Measurements from ENCODE around the gene TBCA. TPM values are rescaled to one million over a fixed set of nuclear protein-coding genes. Genes with fewer than 3 reads are reported as not detected.

TBCA gene
- total RNA-seq, 1 donor from 2014 or later = 232 TPM

DNA sequence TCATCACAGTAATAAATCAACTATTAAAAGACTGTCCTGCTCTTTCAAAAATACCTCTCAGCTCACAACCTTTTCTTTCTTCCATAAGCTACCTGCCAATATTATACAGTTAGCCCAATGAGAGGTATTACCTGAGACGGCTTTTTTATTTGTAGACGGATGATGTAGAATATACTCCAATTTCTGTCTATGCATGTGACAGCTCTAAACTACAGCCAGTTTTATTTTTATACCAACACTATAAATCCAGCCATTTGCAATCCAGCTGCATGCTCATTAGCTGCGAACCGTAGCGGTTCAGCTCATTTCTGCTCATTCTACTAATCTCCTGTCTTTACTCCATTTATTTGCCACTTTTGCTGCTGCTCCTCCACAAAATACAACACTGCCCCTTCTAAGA is 51.2 kb downstream of the TBCA start:
- DNase-seq (ENCODE audit: low spot score) = no peak
- TF ChIP-seq CTCF (IDR thresholded peaks at IDR 0.05; ENCODE audit: unreplicated experiment) = no peak
- no peak overlapping the region for H3K27ac Mint-ChIP-seq (ENCODE audit: unreplicated experiment)
- H3K36me3 Mint-ChIP-seq (ENCODE audit: low read depth, unreplicated experiment) = no peaks in the 10 kb centered on the region
- H3K9me3 Mint-ChIP-seq (ENCODE audit: unreplicated experiment) = no peaks in the 10 kb centered on the region
- H3K4me3 Mint-ChIP-seq (ENCODE audit: unreplicated experiment) = no peak overlapping the region
- no peaks in the 10 kb centered on the region for H3K4me1 Mint-ChIP-seq (ENCODE audit: unreplicated experiment)
- H3K27me3 Mint-ChIP-seq (ENCODE audit: unreplicated experiment) = no peaks in the 10 kb centered on the region

DNA sequence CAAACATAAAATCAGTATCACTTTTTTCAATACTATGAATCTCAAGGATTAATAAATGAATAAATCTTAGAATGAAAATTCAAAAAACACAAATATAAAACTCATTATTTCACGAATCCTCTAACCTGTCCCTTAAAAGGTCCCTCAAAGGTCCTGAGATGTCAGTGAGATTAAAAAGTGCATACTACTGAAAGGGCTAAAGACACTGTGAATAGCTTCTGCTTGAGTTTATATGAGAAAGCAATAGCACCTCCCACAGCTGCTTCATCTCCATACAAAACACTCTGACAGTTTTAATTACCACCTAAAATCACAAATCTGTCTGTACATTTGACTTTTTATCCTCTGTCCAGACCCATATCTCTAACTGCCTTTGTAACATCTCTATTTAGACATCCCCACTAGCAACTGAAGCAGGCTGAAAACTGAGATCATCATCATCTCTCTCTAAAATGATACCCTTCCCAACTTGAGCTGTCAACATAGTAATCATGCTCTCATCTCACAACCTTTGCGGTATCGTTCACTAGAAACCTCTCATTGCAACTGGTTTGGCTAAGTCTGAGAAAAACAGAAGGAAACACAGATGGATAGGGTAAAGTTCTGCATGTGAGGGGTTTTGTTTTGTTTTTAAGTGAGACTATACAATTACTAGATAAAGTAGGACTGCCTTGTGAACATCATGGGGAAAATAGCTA is 56.3 kb downstream of the TBCA start:
- H3K9me3 Mint-ChIP-seq (ENCODE audit: unreplicated experiment) = no peaks in the 10 kb centered on the region
- H3K4me3 Mint-ChIP-seq (ENCODE audit: unreplicated experiment) = no peak overlapping the region
- no peaks in the 10 kb centered on the region for H3K36me3 Mint-ChIP-seq (ENCODE audit: low read depth, unreplicated experiment)
- no peak overlapping the region for H3K27ac Mint-ChIP-seq (ENCODE audit: unreplicated experiment)
- H3K4me1 Mint-ChIP-seq (ENCODE audit: unreplicated experiment) = peaks cover 5% of the 10 kb centered on the region
- no peak for DNase-seq (ENCODE audit: low spot score)
- TF ChIP-seq CTCF (IDR thresholded peaks at IDR 0.05; ENCODE audit: unreplicated experiment) = no peak
- H3K27me3 Mint-ChIP-seq (ENCODE audit: unreplicated experiment) = no peaks in the 10 kb centered on the region

DNA sequence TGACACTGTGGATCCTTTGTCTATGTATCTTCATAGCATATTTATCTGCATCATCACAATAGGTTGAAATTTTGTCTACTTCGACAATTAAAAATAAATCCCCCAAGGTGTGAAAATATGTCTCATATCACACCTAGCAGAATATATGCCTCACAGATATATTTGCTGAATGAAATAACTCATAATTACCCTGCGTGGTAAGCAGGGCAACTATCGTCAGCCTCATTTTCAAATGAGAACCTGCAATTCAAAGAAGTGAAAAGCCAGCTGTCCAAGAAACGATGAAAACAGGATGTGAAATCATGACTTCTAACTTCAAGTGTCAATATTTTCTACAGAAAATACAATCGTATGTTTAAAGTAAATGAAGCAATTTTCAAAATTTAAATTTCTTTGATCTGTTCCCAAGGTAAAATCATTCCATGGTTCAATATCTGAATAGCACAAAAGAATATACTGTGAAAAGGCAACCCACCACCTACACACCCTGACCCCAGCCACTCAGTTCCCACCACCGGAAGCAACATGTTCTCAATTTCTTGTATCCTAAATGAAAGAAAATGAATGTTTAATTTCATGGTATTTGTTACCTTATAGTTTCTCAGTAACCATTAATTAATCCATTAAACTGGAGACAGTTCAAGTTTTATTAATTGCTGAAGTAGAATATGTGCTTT is 57.1 kb downstream of the TBCA start:
- no peak for DNase-seq (ENCODE audit: low spot score)
- Mint-ChIP-seq H3K4me1 (ENCODE audit: unreplicated experiment) (peaks cover 5% of the 10 kb centered on the region), H3K27ac (ENCODE audit: unreplicated experiment) (no peak overlapping the region), H3K36me3 (ENCODE audit: low read depth, unreplicated experiment) (no peaks in the 10 kb centered on the region), H3K27me3 (ENCODE audit: unreplicated experiment) (no peaks in the 10 kb centered on the region), H3K9me3 (ENCODE audit: unreplicated experiment) (no peaks in the 10 kb centered on the region), H3K4me3 (ENCODE audit: unreplicated experiment) (no peak overlapping the region)
- no peak for TF ChIP-seq CTCF (IDR thresholded peaks at IDR 0.05; ENCODE audit: unreplicated experiment)

DNA sequence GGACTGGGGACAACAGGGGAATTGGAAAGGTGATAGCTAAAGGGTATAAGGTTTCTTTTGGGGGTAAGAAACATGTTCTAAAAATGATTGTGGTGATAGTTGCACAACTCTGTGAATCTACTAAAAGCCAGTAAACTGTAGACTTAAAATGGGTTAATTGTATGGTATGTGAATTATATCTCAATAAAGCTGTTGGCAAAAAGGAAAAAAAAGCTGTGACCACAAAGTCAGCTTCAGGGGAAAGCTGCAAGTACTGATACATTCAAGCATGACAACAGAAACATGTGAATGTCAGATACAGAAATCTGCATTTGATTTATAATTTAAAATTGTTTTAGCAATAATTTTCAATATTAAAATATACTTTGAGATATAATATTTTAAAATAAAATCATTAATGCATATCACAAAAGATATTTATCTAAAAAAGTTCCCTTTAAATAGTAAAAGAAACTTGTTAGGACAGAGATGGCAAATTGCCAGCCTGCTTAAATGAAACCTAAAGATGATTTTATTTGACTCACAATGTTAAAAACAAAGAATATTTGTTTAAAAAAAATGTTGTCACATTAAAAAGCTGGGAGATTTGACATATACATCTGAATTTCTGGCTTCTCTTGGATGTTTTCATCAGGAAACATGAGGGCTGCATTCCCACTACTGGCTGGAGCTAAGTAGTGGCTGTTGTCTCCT is 66.0 kb downstream of the TBCA start:
- Mint-ChIP-seq H3K4me1 (ENCODE audit: unreplicated experiment) (no peaks in the 10 kb centered on the region), H3K9me3 (ENCODE audit: unreplicated experiment) (no peaks in the 10 kb centered on the region), H3K27ac (ENCODE audit: unreplicated experiment) (no peak overlapping the region), H3K36me3 (ENCODE audit: low read depth, unreplicated experiment) (peaks cover 14% of the 10 kb centered on the region), H3K27me3 (ENCODE audit: unreplicated experiment) (no peaks in the 10 kb centered on the region), H3K4me3 (ENCODE audit: unreplicated experiment) (no peak overlapping the region)
- no peak for DNase-seq (ENCODE audit: low spot score)
- no peak for TF ChIP-seq CTCF (IDR thresholded peaks at IDR 0.05; ENCODE audit: unreplicated experiment)

DNA sequence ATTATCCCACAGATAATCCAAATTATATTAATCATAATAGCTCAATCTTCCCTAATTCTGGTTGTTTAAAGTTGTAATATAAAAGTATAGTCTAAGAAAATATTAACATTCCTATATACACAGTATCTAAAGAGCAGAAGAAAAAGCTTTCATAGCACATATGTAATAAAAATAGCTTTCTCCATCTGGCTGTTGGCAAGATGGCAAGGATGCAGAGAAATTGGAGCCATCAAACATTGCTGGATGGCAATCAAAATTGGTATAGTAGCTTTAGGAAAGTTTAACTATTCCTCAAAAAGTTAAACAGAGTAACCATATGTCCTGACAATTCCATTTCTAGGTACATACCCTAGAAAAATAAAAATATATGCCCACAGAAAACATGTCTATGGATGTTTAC is 66.8 kb downstream of the TBCA start:
- no peaks in the 10 kb centered on the region for H3K4me1 Mint-ChIP-seq (ENCODE audit: unreplicated experiment)
- no peaks in the 10 kb centered on the region for H3K27me3 Mint-ChIP-seq (ENCODE audit: unreplicated experiment)
- no peak for TF ChIP-seq CTCF (IDR thresholded peaks at IDR 0.05; ENCODE audit: unreplicated experiment)
- no peak overlapping the region for H3K27ac Mint-ChIP-seq (ENCODE audit: unreplicated experiment)
- peaks cover 17% of the 10 kb centered on the region for H3K36me3 Mint-ChIP-seq (ENCODE audit: low read depth, unreplicated experiment)
- DNase-seq (ENCODE audit: low spot score) = no peak
- H3K4me3 Mint-ChIP-seq (ENCODE audit: unreplicated experiment) = no peak overlapping the region
- no peaks in the 10 kb centered on the region for H3K9me3 Mint-ChIP-seq (ENCODE audit: unreplicated experiment)
